SU-DHL-6 (cell line): ENCODE measurements around the gene ARHGEF11.

ENCODE experiments used
- EZH2phosphoT487 ChIP-seq: fragments of 200-600 bp; sonication (generic), shearing (Covaris generic); conservative IDR thresholded peaks from 2 replicates; pipeline ENCODE4 v1.6.1; 2018; ENCODE audit warnings: mild to moderate bottlenecking, antibody characterized with exemption, low read length, moderate library complexity, mixed read lengths
- TF ChIP-seq, protein P1 (sequence below): fragments of 200-600 bp; sonication (generic); IDR thresholded peaks from one replicate; pipeline ENCODE4 v1.5.1; 2017; ENCODE audit warnings: antibody characterized with exemption, mild to moderate bottlenecking, low read length, moderate library complexity; ENCODE audit not compliant: insufficient read depth, poor library complexity, severe bottlenecking

DNA sequence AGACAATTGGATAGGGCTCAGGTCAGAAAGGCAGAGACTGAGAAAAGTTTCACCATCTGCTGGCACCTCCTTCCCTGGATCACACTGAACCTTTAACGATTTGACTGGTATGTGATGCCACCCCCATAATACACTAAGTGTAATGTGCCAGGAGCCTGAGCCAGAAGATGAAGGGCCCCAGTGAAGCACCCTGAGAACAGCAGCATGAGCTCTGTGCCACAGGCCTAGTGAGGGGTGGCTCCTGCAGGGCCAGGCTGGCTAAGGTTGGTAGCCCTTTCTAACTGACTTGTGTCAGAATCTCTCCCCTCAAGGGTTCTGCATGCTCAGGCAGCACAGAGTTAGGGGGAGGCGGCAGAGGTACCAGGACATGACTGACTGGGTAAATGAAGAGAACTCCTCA, 38.9 kb downstream of the ARHGEF11 start:
- TF ChIP-seq, protein P1, sequence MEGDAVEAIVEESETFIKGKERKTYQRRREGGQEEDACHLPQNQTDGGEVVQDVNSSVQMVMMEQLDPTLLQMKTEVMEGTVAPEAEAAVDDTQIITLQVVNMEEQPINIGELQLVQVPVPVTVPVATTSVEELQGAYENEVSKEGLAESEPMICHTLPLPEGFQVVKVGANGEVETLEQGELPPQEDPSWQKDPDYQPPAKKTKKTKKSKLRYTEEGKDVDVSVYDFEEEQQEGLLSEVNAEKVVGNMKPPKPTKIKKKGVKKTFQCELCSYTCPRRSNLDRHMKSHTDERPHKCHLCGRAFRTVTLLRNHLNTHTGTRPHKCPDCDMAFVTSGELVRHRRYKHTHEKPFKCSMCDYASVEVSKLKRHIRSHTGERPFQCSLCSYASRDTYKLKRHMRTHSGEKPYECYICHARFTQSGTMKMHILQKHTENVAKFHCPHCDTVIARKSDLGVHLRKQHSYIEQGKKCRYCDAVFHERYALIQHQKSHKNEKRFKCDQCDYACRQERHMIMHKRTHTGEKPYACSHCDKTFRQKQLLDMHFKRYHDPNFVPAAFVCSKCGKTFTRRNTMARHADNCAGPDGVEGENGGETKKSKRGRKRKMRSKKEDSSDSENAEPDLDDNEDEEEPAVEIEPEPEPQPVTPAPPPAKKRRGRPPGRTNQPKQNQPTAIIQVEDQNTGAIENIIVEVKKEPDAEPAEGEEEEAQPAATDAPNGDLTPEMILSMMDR = no peak
- TF ChIP-seq EZH2phosphoT487 = no peak
